ENCODE data around the gene OPHN1. TPM values are rescaled to one million over a fixed set of nuclear protein-coding genes. Genes with fewer than 3 reads are reported as not detected.
"Not testable (repeated sequence)": the region's sequence is repeated elsewhere in the genome, so short reads cannot be mapped to it uniquely, and the experiment has no call there.

The OPHN1 gene
- total RNA-seq, 1 donor = 6.9 TPM

DNA sequence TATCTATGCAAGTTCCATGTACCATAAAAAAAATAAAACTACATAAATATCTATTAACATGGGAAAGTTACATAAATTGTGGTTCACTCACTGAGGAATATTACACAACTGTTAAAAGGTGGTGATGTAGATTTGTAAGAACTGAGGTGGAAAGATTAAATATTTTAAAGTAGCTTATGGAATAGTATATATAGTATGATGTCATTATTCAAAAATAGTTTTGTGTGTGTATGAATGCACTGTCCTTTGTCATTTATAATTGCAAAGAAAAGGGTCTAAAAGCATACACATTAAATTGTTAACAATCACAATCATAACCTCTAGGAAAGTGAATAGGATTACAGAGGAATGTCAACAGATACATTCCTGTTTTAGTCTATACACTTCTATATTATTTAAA lies 355.9 kb downstream of the OPHN1 start:
- Histone ChIP-seq H3K4me2 (ENCODE audit: insufficient read depth, low read length) (no peak overlapping the region), H3K27ac (ENCODE audit: low read depth, low read length) (no peak overlapping the region)
- no peak for TF ChIP-seq CTCF (IDR thresholded peaks at IDR 0.05; ENCODE audit: extremely low read depth, low read depth, low read length)

GRCh38 chrX:68072041-68072440 lies 361.3 kb downstream of the OPHN1 start:
- no peak overlapping the region for H3K4me2 ChIP-seq (ENCODE audit: insufficient read depth, low read length)
- H3K9me3 ChIP-seq (ENCODE audit: low read depth, low read length) = no peaks in the 10 kb centered on the region
- no peak overlapping the region for H3K4me3 ChIP-seq (ENCODE audit: insufficient read depth, low read length)
- no peak for TF ChIP-seq CTCF (IDR thresholded peaks at IDR 0.05; ENCODE audit: extremely low read depth, low read depth, low read length)
- H3K36me3 ChIP-seq (ENCODE audit: insufficient read depth, low read length) = no peaks in the 10 kb centered on the region
- no peaks in the 10 kb centered on the region for H4K20me1 ChIP-seq (ENCODE audit: insufficient read depth, low read length)
- H3K27ac ChIP-seq (ENCODE audit: low read depth, low read length) = no peak overlapping the region
- no peak for DNase-seq (ENCODE audit: insufficient read length, low spot score, missing footprints)
- H3K79me2 ChIP-seq (ENCODE audit: insufficient read depth, low read length) = no peaks in the 10 kb centered on the region
- H3K4me1 ChIP-seq (ENCODE audit: insufficient read depth, low read length) = no peaks in the 10 kb centered on the region
- no peak overlapping the region for H2AFZ ChIP-seq (ENCODE audit: low read length)
- H3K27me3 ChIP-seq (ENCODE audit: insufficient read depth, low read length) = no peaks in the 10 kb centered on the region

More for the DNA sequence above, 355.9 kb downstream of the OPHN1 start:
- Histone ChIP-seq H3K4me3 (ENCODE audit: insufficient read depth, low read length) (no peak overlapping the region), H3K4me1 (ENCODE audit: insufficient read depth, low read length) (no peaks in the 10 kb centered on the region), H3K36me3 (ENCODE audit: insufficient read depth, low read length) (no peaks in the 10 kb centered on the region), H3K79me2 (ENCODE audit: insufficient read depth, low read length) (no peaks in the 10 kb centered on the region), H3K9me3 (ENCODE audit: low read depth, low read length) (no peaks in the 10 kb centered on the region), H2AFZ (ENCODE audit: low read length) (no peak overlapping the region), H3K27me3 (ENCODE audit: insufficient read depth, low read length) (no peaks in the 10 kb centered on the region), H4K20me1 (ENCODE audit: insufficient read depth, low read length) (no peaks in the 10 kb centered on the region)
- DNase-seq (ENCODE audit: insufficient read length, low spot score, missing footprints) = no peak

- not testable (repeated sequence) for H3K27me3 ChIP-seq (ENCODE audit: insufficient read depth, low read length); DNase-seq (ENCODE audit: insufficient read length, low spot score, missing footprints); H3K79me2 ChIP-seq (ENCODE audit: insufficient read depth, low read length); H2AFZ ChIP-seq (ENCODE audit: low read length); H3K4me2 ChIP-seq (ENCODE audit: insufficient read depth, low read length); H3K9me3 ChIP-seq (ENCODE audit: low read depth, low read length); H3K4me1 ChIP-seq (ENCODE audit: insufficient read depth, low read length); H3K4me3 ChIP-seq (ENCODE audit: insufficient read depth, low read length); H4K20me1 ChIP-seq (ENCODE audit: insufficient read depth, low read length); H3K36me3 ChIP-seq (ENCODE audit: insufficient read depth, low read length); H3K27ac ChIP-seq (ENCODE audit: low read depth, low read length)
Observed at GRCh38 chrX:68070119-68070518, 363.2 kb downstream of the OPHN1 start.

GRCh38 chrX:68061206-68061535 lies 372.1 kb downstream of the OPHN1 start:
- H3K27me3 ChIP-seq (ENCODE audit: insufficient read depth, low read length) = no peaks in the 10 kb centered on the region
- TF ChIP-seq CTCF (IDR thresholded peaks at IDR 0.05; ENCODE audit: extremely low read depth, low read depth, low read length) = no peak
- no peaks in the 10 kb centered on the region for H3K4me1 ChIP-seq (ENCODE audit: insufficient read depth, low read length)
- no peak overlapping the region for H3K27ac ChIP-seq (ENCODE audit: low read depth, low read length)
- DNase-seq (ENCODE audit: insufficient read length, low spot score, missing footprints) = no peak
- no peak overlapping the region for H3K4me2 ChIP-seq (ENCODE audit: insufficient read depth, low read length)
- no peak overlapping the region for H2AFZ ChIP-seq (ENCODE audit: low read length)
- H3K79me2 ChIP-seq (ENCODE audit: insufficient read depth, low read length) = no peaks in the 10 kb centered on the region
- no peaks in the 10 kb centered on the region for H3K9me3 ChIP-seq (ENCODE audit: low read depth, low read length)
- H3K36me3 ChIP-seq (ENCODE audit: insufficient read depth, low read length) = no peaks in the 10 kb centered on the region
- H3K4me3 ChIP-seq (ENCODE audit: insufficient read depth, low read length) = no peak overlapping the region
- no peaks in the 10 kb centered on the region for H4K20me1 ChIP-seq (ENCODE audit: insufficient read depth, low read length)
